ENCODE data around the gene MEMO1.
"Not testable (repeated sequence)": the region's sequence is repeated elsewhere in the genome, so short reads cannot be mapped to it uniquely, and the experiment has no call there.

GRCh38 chr2:31953095-31953494 is 57.7 kb downstream of the MEMO1 start:
- TF ChIP-seq CTCF (IDR thresholded peaks at IDR 0.05); ELF1 (IDR thresholded peaks at IDR 0.05); POLR2AphosphoS5 (IDR thresholded peaks at IDR 0.05; ENCODE audit: low read depth, low read length): not testable (repeated sequence)
